ENCODE measurements around the gene TRAK1.

The TRAK1 gene

GRCh38 chr3:42096796-42097565 is 5.8 kb downstream of the TRAK1 start:
- no peak for TF ChIP-seq CTCF (IDR thresholded peaks at IDR 0.05; ENCODE audit: insufficient read depth, low read depth, low read length, missing control alignments)
- H3K4me3 ChIP-seq (ENCODE audit: low read length) = no peak overlapping the region
- peak; percentile 62 for DNase-seq (ENCODE audit: low read depth)

GRCh38 chr3:42097566-42097946 is 6.4 kb downstream of the TRAK1 start:
- no peak for TF ChIP-seq CTCF (IDR thresholded peaks at IDR 0.05; ENCODE audit: insufficient read depth, low read depth, low read length, missing control alignments)
- H3K4me3 ChIP-seq (ENCODE audit: low read length) = no peak overlapping the region
- DNase-seq (ENCODE audit: low read depth) = no peak

GRCh38 chr3:42098171-42098570 is 7.0 kb downstream of the TRAK1 start:
- DNase-seq (ENCODE audit: low read depth) = no peak
- no peak overlapping the region for H3K4me3 ChIP-seq (ENCODE audit: low read length)
- no peak for TF ChIP-seq CTCF (IDR thresholded peaks at IDR 0.05; ENCODE audit: insufficient read depth, low read depth, low read length, missing control alignments)

GRCh38 chr3:42099020-42099765 is 8.0 kb downstream of the TRAK1 start:
- TF ChIP-seq CTCF (IDR thresholded peaks at IDR 0.05; ENCODE audit: insufficient read depth, low read depth, low read length, missing control alignments) = no peak
- DNase-seq (ENCODE audit: low read depth) = no peak
- H3K4me3 ChIP-seq (ENCODE audit: low read length) = no peak overlapping the region

- DNase-seq (ENCODE audit: low read depth) = peak; percentile 77
- H3K4me3 ChIP-seq (ENCODE audit: low read length) = no peak overlapping the region
- no peak for TF ChIP-seq CTCF (IDR thresholded peaks at IDR 0.05; ENCODE audit: insufficient read depth, low read depth, low read length, missing control alignments)
These were observed 9.9 kb downstream of the TRAK1 start for GRCh38 chr3:42101048-42101447.

GRCh38 chr3:42101481-42101880 is 10.3 kb downstream of the TRAK1 start:
- no peak for DNase-seq (ENCODE audit: low read depth)
- TF ChIP-seq CTCF (IDR thresholded peaks at IDR 0.05; ENCODE audit: insufficient read depth, low read depth, low read length, missing control alignments) = no peak
- H3K4me3 ChIP-seq (ENCODE audit: low read length) = no peak overlapping the region

Measured in epithelial cell of esophagus (primary cell).